ENCODE data around the gene ESYT1. TPM values are rescaled to one million over a fixed set of nuclear protein-coding genes. Genes with fewer than 3 reads are reported as not detected.
A peak's percentile ranks its signal among the peaks of the same experiment; 100 is the strongest.

Gene ESYT1
- total RNA-seq, 1 experiment from 2014 or later = 111 TPM

DNA sequence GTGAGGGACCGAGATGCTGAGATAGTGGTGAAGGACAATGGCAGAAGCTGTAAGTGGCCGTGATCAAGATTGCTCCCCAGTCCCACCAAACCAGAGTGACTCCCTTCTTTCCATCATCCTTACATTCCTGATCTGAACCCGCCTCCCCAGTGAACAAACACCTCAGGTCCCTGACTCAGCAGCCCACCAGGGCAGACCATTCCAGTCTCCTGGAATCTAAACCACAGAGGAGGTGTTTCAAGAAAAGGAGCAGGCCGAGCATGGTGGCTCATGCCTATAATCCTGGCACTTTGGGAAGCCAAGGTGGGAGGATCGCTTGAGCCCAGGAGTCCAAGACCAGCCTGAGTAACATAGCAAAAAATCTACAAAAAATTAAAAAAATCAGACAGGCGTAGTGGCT is 41.5 kb upstream of the ESYT1 start:
- peaks cover 6% of the 10 kb centered on the region; the same call in 1 of the 2 replicates for H3K79me2 ChIP-seq (ENCODE audit: insufficient read depth, low read length)
- H3K56ac ChIP-seq (ENCODE audit: insufficient read length, low read depth, low read length) = no peak overlapping the region
- no peaks in the 10 kb centered on the region for H3K79me1 ChIP-seq (ENCODE audit: insufficient read depth, low read depth, low read length, poor library complexity, severe bottlenecking)
- H2BK20ac ChIP-seq (ENCODE audit: low read depth, low read length, poor library complexity, severe bottlenecking) = no peak overlapping the region
- H4K20me1 ChIP-seq (ENCODE audit: control insufficient read depth, insufficient read depth, insufficient read length) = no peaks in the 10 kb centered on the region
- no peak overlapping the region for H3K4ac ChIP-seq (ENCODE audit: low read depth, low read length)
- Mint-ChIP-seq H3K4me3 (no peak overlapping the region; a peak in 1 of 5 replicates), H3K27me3 (ENCODE audit: low read depth) (no peaks in the 10 kb centered on the region), H3K27ac (peak overlapping the region in 2 of 3 experiments; percentile 47 to 49; a peak in 2 of 7 replicates), H3K36me3 (ENCODE audit: insufficient read depth in 1 of 3, low read depth in 3 of 3) (peaks cover 33 to 73% (median 70%) of the 10 kb centered on the region in 3 experiments), H3K4me1 (peaks cover 5 to 8% of the 10 kb centered on the region in 2 experiments), H3K9me3 (no peaks in the 10 kb centered on the region)
- no peak overlapping the region for H2BK12ac ChIP-seq (ENCODE audit: insufficient read length, low read depth, low read length)
- no peak overlapping the region for H3K9ac ChIP-seq (ENCODE audit: extremely low read depth, insufficient read length, low read length)
- H3K14ac ChIP-seq (ENCODE audit: insufficient read depth, low read length) = no peak overlapping the region
- H2AK5ac ChIP-seq (ENCODE audit: insufficient read length, low read length) = no peak overlapping the region
- no peak overlapping the region for H2BK5ac ChIP-seq (ENCODE audit: insufficient read length, low read length)
- no peak overlapping the region for H3K27ac ChIP-seq (ENCODE audit: insufficient read length, low read depth, low read length)
- H3K4me1 ChIP-seq (ENCODE audit: insufficient read depth, low read length) = no peaks in the 10 kb centered on the region
- WGBS (ENCODE audit: extremely low coverage, insufficient read length, low lambda C conversion rate) = no CpG with 5 or more reads among the region's 6 CpGs
- no peaks in the 10 kb centered on the region for H3K23me2 ChIP-seq (ENCODE audit: insufficient read length, low read depth, low read length, poor library complexity, severe bottlenecking)
- H2AFZ ChIP-seq (ENCODE audit: low read length) = no peak overlapping the region
- H3K4me2 ChIP-seq (ENCODE audit: insufficient read depth, insufficient read length, low read length) = no peak overlapping the region
- no peak for DNase-seq
- no peak overlapping the region for H4K8ac ChIP-seq (replicated peaks; ENCODE audit: insufficient read length, low read depth, low read length)
- H3K27me3 ChIP-seq (ENCODE audit: insufficient read depth, low read length) = no peaks in the 10 kb centered on the region
- no peak overlapping the region for H4K5ac ChIP-seq (ENCODE audit: insufficient read length, low read depth, low read length)
- H3T11ph ChIP-seq (ENCODE audit: low read length) = no peak overlapping the region
- H2BK15ac ChIP-seq (ENCODE audit: low read depth, low read length) = no peak overlapping the region
- no peak overlapping the region for H3K18ac ChIP-seq (ENCODE audit: insufficient read length, low read depth, low read length)
- no peak overlapping the region for H3K23ac ChIP-seq (ENCODE audit: insufficient read length, low read depth, low read length)
- H4K91ac ChIP-seq (ENCODE audit: insufficient read length, low read depth, low read length) = no peak overlapping the region
- H2BK120ac ChIP-seq (ENCODE audit: low read depth, low read length, poor library complexity, severe bottlenecking) = no peak overlapping the region
- TF ChIP-seq, protein P1, sequence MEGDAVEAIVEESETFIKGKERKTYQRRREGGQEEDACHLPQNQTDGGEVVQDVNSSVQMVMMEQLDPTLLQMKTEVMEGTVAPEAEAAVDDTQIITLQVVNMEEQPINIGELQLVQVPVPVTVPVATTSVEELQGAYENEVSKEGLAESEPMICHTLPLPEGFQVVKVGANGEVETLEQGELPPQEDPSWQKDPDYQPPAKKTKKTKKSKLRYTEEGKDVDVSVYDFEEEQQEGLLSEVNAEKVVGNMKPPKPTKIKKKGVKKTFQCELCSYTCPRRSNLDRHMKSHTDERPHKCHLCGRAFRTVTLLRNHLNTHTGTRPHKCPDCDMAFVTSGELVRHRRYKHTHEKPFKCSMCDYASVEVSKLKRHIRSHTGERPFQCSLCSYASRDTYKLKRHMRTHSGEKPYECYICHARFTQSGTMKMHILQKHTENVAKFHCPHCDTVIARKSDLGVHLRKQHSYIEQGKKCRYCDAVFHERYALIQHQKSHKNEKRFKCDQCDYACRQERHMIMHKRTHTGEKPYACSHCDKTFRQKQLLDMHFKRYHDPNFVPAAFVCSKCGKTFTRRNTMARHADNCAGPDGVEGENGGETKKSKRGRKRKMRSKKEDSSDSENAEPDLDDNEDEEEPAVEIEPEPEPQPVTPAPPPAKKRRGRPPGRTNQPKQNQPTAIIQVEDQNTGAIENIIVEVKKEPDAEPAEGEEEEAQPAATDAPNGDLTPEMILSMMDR (conservative IDR thresholded peaks at IDR 0.05) = no peak
- no peaks in the 10 kb centered on the region for H3K9me3 ChIP-seq (ENCODE audit: control insufficient read depth, low read depth, low read length)
